HG03457 (cell line): Measurements from ENCODE around the gene CAV2.
"Not testable (repeated sequence)": the region's sequence is repeated elsewhere in the genome, so short reads cannot be mapped to it uniquely, and the experiment has no call there.

ENCODE experiments used
- ATAC-seq: cut with Tn5 transposase; IDR thresholded peaks from one replicate; pipeline ENCODE4 v1.9.1; 2021; ENCODE audit warnings: moderate number of reproducible peaks; ENCODE audit not compliant: unreplicated experiment

Gene CAV2, protein sequence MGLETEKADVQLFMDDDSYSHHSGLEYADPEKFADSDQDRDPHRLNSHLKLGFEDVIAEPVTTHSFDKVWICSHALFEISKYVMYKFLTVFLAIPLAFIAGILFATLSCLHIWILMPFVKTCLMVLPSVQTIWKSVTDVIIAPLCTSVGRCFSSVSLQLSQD

GRCh38 chr7:116499168-116500077 is at the start of gene CAV2:
Gene CAV2 (plus strand): TSS chr7:116499738. CDS start chr7:116499782, 44 bp downstream.
- ATAC-seq: no peak

DNA sequence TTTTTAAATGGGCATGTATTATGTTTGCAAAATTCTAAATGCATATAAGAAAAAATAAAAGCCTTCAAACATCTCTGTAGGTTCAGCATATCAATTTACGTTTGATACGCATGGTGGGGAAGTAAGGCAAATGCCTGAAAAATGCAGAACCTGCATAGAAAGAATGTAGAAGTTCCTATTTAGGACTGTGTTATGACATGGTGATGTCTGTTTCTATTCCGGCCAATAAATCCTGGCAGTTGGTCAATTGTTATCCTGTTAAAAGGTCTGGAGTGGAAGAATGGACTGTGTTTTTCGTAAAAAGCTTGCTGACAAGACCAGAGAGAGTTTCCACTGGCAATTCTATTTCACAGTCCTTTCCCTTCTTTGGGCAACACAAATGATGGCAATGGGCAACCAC is 49.6 kb upstream of the CAV2 start:
- ATAC-seq: no peak

- ATAC-seq: no peak
Measured at GRCh38 chr7:116451957-116452729, 47.4 kb upstream of the CAV2 start.

- ATAC-seq: no peak
Measured at GRCh38 chr7:116454377-116454776, 45.2 kb upstream of the CAV2 start.

DNA sequence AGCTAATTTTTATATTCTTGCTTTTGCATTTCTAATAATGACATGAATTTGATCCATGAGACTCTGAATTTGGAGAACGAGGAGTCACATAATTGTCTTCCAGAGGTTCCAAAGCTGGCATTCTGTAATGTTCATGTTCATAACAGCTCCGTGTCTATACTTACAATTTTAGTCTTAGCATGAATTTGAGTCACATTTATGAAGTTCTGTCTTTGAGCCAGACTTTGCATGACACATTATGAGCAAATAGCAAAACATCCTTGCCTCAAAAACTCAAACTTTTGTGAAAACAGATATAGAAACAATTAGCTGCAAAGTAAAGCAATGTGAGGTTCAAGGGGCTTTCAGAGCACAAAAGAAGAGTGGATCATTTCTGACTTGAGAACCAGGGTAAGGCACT is 44.5 kb upstream of the CAV2 start:
- no peak for ATAC-seq

DNA sequence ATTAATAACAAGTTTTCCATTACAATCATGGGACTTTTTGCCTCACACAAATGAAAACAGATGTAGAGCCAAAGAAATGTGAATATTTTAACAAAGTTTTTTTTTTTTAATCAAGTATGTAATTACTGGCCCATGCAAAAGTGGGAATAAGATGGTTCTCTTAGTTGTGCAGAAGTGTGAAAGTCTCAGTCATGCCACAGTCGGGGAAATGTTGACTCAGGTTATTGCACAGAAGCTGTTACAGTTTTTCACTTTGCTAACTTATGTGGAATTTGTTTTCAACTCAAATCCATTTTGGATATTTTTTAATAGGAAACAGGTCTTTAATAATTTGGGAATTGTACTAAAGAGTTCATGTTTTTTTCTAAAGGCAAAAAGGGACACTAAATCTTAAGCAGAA is 44.0 kb upstream of the CAV2 start:
- no peak for ATAC-seq

GRCh38 chr7:116461500-116461899 is 38.0 kb upstream of the CAV2 start:
- ATAC-seq: no peak

DNA sequence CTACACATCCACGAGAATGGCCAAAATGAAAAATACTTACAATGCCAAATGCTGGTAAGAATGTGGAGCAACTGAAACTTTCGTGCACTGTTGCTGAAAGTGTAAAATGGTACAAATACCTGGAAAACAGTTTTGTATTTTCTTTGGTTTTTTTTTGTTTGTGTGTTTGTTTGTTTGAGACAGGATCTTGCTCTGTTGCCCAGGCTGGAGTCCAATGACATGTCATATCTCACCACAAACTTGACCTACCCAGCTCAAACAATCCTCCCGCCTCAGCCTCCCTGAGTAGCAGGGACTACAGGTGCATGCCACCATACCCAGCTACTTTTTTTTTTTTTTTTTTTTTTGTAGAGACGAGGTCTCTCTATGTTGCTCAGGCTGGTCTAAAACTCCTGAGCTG is 35.6 kb upstream of the CAV2 start:
- no peak for ATAC-seq

GRCh38 chr7:116464375-116464774 is 35.2 kb upstream of the CAV2 start:
- no peak for ATAC-seq

DNA sequence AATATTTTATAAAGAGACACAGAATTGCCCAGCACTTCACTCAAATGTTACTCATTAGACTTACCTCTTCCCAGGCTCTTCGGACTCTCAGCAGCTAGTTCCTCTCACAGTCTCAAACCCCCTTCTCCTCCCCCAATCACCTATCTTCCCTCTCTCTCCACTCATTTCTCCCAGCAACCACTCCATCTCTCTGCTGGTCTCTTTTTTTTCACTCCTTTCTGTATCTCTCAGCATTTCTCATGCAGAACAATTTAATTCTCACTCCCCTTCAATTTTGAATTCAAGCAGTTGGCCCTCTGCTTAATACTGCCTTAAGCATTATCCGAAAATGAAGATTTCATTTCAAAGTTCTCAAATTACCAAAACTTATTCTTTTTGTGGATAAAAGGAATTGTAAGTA is 34.4 kb upstream of the CAV2 start:
- no peak for ATAC-seq

GRCh38 chr7:116468534-116468933 is 31.0 kb upstream of the CAV2 start:
- ATAC-seq: no peak

DNA sequence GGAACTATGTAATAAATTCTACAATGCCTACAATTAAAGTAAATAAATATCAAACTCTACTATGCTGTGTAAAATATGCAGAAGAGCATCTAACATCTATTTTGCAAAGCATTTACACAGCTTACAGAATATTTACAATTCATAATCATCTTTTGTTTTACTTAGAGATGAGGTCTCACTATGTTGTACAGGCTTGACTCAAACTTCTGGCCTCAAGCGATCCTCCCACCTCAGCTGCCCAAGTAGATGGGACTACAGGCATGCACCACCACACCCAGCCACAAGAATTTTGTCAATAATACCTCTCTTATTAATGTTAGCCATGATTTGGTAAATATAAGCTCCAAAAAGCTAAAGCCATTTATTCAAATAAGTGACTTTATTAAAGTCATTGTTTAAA is 21.9 kb upstream of the CAV2 start:
- no peak for ATAC-seq

DNA sequence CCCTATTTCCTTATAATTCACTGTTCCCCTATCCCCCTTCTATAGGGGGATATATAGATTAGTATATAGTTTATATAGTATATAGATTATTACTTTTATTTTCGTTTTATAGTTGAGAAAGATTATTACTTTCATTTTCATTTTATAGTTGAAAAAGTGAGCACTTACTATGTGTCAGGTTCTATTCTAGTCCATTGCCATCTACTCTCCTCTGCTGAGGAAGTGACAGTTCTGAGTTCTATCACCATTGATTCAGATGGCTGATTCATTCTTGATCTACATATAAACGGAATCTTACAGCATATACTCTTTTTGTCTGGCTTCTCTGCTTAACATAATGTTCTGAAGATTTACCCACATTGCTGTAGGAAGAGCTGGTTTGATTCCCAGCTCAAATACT is 20.7 kb upstream of the CAV2 start:
- no peak for ATAC-seq

DNA sequence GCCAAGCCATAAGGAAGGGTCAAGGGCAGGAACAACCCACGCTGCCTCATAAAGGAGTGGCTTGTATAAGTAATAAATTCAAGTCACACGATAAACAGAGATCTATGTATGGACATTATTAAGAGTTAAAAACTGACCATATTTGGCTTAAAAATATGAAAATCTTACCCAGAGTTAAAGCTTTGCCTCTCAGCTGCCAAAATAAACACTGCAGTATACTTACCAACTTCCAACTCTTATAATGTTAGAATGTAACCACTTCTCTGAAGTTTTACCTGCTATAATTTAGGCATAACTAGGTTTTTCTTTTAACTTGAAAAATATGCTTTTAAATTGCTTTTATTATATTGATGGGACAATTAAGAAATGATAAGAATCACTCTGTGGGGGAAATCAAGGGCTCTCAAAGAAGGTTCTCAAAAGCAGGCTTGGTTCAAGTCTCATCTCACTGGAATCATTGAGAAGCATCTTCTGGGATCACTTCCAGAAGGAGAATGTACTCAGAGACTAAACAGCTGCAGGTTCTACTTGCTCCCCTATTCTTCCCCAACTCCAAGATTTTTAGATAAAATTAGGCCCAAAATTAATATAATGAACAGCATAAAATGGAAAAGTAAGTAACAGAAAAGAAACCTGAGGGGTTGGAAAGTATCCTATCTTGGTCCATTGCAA is 16.1 kb upstream of the CAV2 start:
- no peak for ATAC-seq

DNA sequence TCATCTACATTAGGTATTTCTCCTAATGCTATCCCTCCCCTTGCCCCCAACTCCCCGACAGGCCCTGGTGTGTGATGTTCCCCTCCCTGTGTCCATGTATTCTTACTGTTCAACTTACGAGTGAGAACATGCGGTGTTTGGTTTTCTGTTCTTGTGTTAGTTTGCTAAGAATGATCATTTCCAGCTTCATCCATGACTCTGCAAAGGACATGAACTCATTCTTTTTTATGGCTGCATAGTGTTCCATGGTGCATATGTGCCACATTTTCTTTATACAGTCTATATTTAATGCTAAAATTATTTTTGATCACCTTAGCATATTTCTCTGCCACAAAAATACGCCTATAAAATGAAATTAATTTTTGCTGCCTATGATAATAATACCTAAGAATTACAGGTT is 15.1 kb upstream of the CAV2 start:
- ATAC-seq: not testable (repeated sequence)

DNA sequence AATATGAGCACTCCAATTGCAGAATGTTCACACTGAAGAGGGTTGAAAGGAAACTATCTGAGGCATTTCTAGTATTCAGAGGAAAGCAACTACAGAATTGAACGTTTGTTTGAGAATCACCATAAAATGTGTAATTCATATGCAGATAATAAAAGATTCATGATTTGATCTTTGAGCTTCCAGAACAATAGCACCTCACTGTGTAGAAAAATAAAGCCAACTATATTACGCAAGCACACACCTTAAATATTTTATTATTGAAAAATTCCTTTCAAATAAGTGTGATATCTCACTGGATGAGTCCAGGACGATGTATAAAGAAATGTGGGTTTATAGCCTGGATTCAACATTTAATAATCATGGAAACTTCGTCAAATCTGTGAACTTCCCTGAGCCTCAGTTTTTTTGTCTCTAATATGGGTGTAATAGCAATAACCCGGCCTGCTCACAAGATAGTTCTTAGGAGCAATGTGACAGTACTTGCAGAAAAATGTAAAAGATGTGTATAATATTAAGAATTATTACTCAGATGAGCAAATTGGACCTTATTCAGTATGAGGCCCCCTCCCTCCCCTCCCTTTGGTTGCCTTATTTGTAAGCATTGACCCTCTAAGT is 11.5 kb upstream of the CAV2 start:
- ATAC-seq: no peak

- no peak for ATAC-seq
Measured at GRCh38 chr7:116490351-116490750, 9.2 kb upstream of the CAV2 start.

- ATAC-seq: no peak
Measured at GRCh38 chr7:116491887-116492653, 7.5 kb upstream of the CAV2 start.

- no peak for ATAC-seq
Measured at GRCh38 chr7:116492654-116493109, 6.9 kb upstream of the CAV2 start.

GRCh38 chr7:116493449-116493848 is 6.1 kb upstream of the CAV2 start:
- no peak for ATAC-seq
